ENCODE measurements around the gene SFXN5.

Gene SFXN5

DNA sequence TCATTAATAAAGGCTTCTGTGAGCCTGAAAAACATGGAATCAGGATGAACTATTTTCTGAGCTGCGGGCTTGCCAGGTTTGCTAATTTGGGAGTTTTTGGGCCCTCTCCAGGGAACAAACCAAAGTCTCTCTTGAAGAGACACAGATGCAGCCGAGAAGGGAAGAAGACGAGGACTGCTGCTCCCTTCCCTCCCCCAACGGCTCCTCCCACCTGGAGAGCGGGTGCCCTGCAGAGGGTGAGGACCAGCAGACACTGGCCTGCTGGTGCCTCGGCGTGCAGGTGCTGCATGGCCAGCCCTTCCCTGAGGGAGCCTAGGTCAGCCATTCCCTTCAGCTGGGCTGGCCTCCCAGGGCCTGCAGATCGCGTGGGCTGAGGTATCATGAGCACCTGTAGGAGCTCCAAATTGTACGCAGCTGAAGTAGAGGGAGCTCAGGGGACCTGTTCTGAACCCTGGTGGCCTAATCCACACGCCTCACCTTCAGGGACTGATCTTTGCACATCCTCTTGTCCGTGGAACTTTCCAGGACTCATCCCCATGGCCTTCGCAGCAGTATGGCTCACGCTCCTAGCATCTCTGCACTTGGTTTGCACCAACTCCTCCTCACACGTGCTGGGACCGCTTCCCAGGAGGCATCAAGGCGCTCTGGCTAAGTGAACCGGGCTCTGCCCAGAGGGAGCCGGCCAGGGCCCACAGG lies 134.7 kb downstream of the SFXN5 start:
- H3K27me3 ChIP-seq = peaks cover 0 to 26% of the 10 kb centered on the region in 2 donors
- no peak overlapping the region for H3K4me3 ChIP-seq
- H3K9me3 ChIP-seq = no peaks in the 10 kb centered on the region
- no peaks in the 10 kb centered on the region for H3K36me3 ChIP-seq
- TF ChIP-seq, protein P1, sequence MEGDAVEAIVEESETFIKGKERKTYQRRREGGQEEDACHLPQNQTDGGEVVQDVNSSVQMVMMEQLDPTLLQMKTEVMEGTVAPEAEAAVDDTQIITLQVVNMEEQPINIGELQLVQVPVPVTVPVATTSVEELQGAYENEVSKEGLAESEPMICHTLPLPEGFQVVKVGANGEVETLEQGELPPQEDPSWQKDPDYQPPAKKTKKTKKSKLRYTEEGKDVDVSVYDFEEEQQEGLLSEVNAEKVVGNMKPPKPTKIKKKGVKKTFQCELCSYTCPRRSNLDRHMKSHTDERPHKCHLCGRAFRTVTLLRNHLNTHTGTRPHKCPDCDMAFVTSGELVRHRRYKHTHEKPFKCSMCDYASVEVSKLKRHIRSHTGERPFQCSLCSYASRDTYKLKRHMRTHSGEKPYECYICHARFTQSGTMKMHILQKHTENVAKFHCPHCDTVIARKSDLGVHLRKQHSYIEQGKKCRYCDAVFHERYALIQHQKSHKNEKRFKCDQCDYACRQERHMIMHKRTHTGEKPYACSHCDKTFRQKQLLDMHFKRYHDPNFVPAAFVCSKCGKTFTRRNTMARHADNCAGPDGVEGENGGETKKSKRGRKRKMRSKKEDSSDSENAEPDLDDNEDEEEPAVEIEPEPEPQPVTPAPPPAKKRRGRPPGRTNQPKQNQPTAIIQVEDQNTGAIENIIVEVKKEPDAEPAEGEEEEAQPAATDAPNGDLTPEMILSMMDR (IDR thresholded peaks at IDR 0.05) = no peak
- no peak for DNase-seq
- intact Hi-C loops (cut with DNase I; ENCODE audit: low total_unique reads) = no loop called here
- no peak overlapping the region for H3K27ac ChIP-seq
- peaks cover 0 to 7% (median 0%) of the 10 kb centered on the region in 4 donors for H3K4me1 ChIP-seq

- intact Hi-C loops (cut with DNase I; ENCODE audit: low total_unique reads) = no loop called here
- no peaks in the 10 kb centered on the region for H3K9me3 ChIP-seq
- peaks cover 0 to 27% of the 10 kb centered on the region in 2 donors for H3K27me3 ChIP-seq
- DNase-seq = no peak
- no peak overlapping the region for H3K4me3 ChIP-seq
- peaks cover 0 to 7% (median 0%) of the 10 kb centered on the region in 4 donors for H3K4me1 ChIP-seq
- no peak overlapping the region for H3K27ac ChIP-seq
- TF ChIP-seq, protein P1 (IDR thresholded peaks at IDR 0.05) = no peak
- no peaks in the 10 kb centered on the region for H3K36me3 ChIP-seq
Observed at GRCh38 chr2:72935611-72935957, 135.9 kb downstream of the SFXN5 start.

DNA sequence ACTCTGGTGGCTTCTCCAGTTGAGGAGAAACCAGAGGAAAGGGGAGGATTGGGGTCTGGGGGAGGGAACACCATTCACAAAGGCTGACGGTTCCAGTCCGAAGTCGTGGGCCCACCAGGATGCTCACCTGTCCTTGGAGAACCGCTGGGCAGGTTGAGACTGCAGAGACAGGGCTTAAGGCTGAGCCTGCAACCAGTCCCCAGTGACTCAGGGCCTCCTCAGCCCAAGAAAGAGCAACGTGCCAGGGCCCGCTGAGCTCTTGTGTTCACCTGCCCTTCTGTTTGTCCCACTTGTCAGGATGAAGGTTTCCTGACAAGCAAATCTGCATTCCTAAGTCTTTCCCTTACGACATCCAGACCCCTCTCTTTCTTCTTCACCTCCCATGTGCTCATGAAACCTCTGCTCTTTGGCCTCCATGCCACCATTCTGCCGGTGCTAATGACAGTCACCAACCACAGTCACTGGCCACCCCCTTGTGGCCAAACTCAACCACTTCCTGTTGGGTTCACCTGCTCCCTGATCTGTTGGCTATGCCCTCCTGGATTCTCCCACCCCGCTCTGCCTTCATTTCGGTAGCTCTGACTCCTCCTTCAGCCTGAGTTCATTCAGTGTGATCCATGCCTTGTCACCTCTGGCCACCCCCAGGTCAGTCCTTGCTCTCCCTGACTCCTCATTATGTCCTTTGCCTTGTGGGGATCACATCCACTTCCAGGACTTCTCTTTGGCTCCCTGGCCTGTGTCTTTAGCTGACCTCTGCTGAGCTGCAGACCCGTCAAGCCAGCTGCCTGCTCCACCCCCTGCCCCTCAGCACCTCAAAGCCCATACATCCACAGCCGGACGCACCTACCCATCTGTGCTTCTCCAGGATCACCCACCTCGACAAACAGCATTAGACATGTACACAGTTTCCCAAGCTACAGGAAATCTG lies 136.6 kb downstream of the SFXN5 start:
- DNase-seq = no peak
- TF ChIP-seq, protein P1 (IDR thresholded peaks at IDR 0.05) = no peak
- no peak overlapping the region for H3K27ac ChIP-seq
- no peaks in the 10 kb centered on the region for H3K36me3 ChIP-seq
- H3K27me3 ChIP-seq = peaks cover 0 to 27% of the 10 kb centered on the region in 2 donors
- no peaks in the 10 kb centered on the region for H3K9me3 ChIP-seq
- H3K4me3 ChIP-seq = no peak overlapping the region
- intact Hi-C loops (cut with DNase I; ENCODE audit: low total_unique reads) = no loop called here
- peaks cover 0 to 7% (median 0%) of the 10 kb centered on the region in 4 donors for H3K4me1 ChIP-seq

DNA sequence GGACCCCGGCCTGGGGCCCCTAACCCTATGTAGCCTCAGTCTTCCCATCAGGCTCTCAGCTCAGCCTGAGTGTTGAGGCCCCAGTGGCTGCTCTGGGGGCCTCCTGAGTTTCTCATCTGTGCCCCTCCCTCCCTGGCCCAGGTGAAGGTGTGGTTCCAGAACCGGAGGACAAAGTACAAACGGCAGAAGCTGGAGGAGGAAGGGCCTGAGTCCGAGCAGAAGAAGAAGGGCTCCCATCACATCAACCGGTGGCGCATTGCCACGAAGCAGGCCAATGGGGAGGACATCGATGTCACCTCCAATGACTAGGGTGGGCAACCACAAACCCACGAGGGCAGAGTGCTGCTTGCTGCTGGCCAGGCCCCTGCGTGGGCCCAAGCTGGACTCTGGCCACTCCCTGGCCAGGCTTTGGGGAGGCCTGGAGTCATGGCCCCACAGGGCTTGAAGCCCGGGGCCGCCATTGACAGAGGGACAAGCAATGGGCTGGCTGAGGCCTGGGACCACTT lies 137.8 kb downstream of the SFXN5 start:
- Histone ChIP-seq H3K4me3 (no peak overlapping the region), H3K9me3 (no peaks in the 10 kb centered on the region), H3K27me3 (peaks cover 0 to 39% of the 10 kb centered on the region in 2 donors), H3K27ac (no peak overlapping the region), H3K36me3 (no peaks in the 10 kb centered on the region), H3K4me1 (peaks cover 0 to 7% (median 0%) of the 10 kb centered on the region in 4 donors)
- TF ChIP-seq, protein P1 (IDR thresholded peaks at IDR 0.05) = no peak
- intact Hi-C loops (cut with DNase I; ENCODE audit: low total_unique reads) = no loop called here
- DNase-seq = no peak

GRCh38 chr2:72933207-72933606 lies 138.3 kb downstream of the SFXN5 start:
- peak in 1 of 2 donors; percentile 31 for DNase-seq
- no peak overlapping the region for H3K27ac ChIP-seq
- intact Hi-C loops (cut with DNase I; ENCODE audit: low total_unique reads) = no loop called here
- no peak overlapping the region for H3K4me3 ChIP-seq
- TF ChIP-seq, protein P1 (IDR thresholded peaks at IDR 0.05) = no peak
- no peaks in the 10 kb centered on the region for H3K36me3 ChIP-seq
- H3K9me3 ChIP-seq = no peaks in the 10 kb centered on the region
- H3K27me3 ChIP-seq = peaks cover 0 to 44% of the 10 kb centered on the region in 2 donors
- peaks cover 0 to 7% (median 0%) of the 10 kb centered on the region in 4 donors for H3K4me1 ChIP-seq
